Stimulated activated naive CD4-positive, alpha-beta T cell treated with Interleukin-2 at 50 U/mL for 16 hours (primary cell): ENCODE results near the gene TMEM240.
"Not testable (repeated sequence)": the region's sequence is repeated elsewhere in the genome, so short reads cannot be mapped to it uniquely, and the experiment has no call there.

ENCODE experiments used
- DNase-seq: peaks from one replicate; lab custom pipeline; 2025; lab: John Stamatoyannopoulos, UW

Gene TMEM240

DNA sequence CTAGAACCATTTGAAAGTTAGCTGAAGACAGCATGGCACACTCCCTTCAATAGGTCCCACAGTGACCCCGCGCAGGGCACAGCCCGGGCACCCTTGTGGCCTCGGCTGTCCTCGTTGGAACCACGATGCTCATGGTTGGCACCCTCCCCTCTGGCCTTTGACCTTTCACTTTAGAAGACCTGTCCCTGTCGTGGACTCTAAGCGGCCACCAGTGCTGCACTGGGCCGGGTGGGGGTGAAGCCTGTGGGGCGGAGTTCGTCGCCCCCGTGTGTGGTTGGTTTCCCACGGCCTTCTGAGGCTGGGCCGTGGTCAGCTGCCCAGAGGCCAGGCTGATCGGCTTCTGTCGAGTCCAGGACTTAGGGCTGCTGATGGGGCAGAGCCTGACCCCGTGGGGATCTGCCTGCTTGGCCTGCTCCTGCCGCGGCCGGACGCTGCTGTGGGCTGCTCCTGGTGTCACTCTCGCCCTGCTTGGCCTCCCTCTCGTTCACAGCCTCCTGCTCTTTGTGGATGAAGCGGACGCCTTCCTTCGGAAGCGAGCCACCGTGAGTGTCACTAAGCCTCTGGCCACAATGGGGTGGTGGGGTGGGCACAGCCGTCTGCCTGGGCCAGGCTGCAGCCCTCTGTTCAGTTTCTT lies 15.6 kb downstream of the TMEM240 start:
- not testable (repeated sequence) for DNase-seq

GRCh38 chr1:1523651-1524050 lies 16.8 kb downstream of the TMEM240 start:
- DNase-seq = not testable (repeated sequence)

GRCh38 chr1:1523226-1523625 lies 17.2 kb downstream of the TMEM240 start:
- DNase-seq = not testable (repeated sequence)

GRCh38 chr1:1522536-1522935 lies 17.9 kb downstream of the TMEM240 start:
- DNase-seq = not testable (repeated sequence)

DNA sequence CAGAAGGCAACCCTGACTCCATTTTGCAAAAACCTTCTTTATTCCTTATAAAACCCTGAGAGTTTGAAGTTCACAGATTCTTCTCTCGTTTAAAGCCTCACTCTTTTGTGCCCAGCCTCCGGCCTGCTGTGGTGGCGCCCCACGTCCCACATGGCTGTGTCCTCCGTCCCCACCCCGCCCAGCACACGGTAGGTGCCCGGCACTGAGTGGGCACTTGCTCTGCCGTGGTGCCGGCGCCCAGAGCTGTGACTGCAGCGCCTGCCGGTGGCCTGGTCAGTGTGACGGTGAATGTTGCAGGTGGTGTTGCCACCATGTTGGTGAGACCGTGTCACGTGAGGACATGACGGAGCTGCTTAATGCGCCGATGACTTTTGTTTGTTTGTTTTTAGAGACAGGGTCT lies 19.1 kb downstream of the TMEM240 start:
- no peak for DNase-seq

DNA sequence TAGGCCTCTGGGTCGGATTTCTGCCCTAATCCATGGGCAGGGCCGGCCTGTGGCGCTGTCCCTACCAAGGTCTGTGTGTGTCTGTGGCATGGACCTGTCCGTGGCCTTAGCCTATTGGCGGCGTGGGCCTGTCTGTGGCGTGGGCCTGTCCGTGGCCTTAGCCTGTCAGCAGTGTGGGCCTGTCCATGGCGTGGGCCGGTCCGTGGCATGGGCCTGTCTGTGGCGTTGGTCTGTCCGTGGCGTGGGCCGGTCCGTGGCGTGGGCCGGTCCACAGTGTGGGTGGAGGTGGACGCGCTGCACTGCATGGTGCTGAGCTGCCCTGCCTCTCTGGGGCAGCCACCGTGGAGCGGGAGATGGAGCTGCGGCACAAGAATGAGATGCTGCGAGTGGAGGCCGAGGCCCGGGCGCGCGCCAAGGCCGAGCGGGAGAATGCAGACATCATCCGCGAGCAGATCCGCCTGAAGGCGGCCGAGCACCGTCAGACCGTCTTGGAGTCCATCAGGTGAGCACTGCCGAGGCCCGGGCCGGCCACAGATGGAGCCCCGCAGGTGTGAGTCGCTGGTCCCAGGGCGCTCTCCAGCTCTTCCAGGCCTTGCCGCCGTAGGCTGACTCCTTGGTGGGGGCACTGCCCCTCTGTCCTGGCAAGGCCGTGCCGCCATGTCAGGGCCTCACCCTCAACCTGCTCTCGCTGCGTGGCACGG lies 20.5 kb downstream of the TMEM240 start:
- DNase-seq = not testable (repeated sequence)

- not testable (repeated sequence) for DNase-seq
Observed at GRCh38 chr1:1518621-1519007, 21.8 kb downstream of the TMEM240 start.

- DNase-seq = no peak
Observed at GRCh38 chr1:1517973-1518620, 22.3 kb downstream of the TMEM240 start.

- not testable (repeated sequence) for DNase-seq
Observed at GRCh38 chr1:1516923-1517322, 23.5 kb downstream of the TMEM240 start.

DNA sequence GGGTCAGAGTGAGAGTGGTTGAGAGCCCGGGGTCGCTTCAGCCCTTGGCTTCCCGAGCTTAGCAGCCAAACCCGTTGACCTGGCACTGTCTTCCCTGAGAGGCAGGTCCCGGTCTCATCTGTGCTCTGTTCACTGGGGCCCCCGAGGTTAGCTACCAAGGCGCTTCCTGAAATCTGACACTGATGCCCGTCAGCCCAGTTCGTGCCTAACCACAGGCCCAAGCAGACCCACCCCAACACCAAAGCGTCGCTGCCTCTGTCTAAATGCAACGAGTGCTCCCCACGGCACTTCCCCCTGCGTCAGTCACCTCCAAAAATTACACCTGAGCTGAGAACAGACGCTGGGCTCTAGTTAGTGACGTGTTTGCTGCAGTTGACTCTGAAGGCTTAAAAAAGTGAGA lies 26.0 kb downstream of the TMEM240 start:
- DNase-seq = not testable (repeated sequence)

DNA sequence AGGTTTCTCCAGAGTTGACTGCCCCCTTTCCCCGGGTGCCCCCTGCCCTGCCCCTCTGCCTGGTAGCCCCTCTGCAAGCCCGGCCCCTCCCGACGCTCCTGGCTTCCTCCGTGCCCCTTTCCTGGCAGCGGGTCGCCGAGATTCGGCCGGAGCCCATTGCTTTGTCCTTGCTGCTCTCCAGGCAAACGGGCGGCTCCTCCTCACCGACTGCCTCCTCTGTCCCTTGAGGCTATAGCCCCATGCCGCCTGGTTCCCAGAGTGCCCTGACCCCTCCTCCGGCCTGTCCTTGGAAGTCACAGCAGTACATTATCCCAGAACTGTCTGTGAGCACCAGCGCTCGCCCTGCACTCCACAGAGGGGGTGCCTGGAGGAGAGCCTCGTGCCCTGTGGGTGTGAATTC lies 26.7 kb downstream of the TMEM240 start:
- not testable (repeated sequence) for DNase-seq

DNA sequence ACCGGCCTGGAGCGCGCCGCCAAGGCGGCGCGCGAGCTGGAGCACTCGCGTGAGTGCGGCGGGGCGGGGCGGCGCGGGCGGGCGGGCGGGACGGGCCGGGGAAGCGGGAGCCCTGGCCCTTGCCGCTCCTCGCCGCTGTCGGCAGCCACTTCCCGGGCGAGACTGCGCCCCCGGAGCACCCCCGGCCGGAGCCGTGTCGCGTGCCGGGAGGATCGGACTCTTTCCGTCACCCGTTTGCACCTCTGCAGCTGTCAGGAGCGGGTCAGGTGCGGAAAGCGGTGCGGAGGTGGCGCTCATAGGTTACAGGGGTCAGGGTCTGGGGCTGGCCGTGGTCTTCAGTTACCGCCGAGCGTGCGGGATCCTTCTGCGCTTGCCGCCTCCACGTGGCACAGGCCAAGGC lies 28.0 kb downstream of the TMEM240 start:
- peak; percentile 13 for DNase-seq

DNA sequence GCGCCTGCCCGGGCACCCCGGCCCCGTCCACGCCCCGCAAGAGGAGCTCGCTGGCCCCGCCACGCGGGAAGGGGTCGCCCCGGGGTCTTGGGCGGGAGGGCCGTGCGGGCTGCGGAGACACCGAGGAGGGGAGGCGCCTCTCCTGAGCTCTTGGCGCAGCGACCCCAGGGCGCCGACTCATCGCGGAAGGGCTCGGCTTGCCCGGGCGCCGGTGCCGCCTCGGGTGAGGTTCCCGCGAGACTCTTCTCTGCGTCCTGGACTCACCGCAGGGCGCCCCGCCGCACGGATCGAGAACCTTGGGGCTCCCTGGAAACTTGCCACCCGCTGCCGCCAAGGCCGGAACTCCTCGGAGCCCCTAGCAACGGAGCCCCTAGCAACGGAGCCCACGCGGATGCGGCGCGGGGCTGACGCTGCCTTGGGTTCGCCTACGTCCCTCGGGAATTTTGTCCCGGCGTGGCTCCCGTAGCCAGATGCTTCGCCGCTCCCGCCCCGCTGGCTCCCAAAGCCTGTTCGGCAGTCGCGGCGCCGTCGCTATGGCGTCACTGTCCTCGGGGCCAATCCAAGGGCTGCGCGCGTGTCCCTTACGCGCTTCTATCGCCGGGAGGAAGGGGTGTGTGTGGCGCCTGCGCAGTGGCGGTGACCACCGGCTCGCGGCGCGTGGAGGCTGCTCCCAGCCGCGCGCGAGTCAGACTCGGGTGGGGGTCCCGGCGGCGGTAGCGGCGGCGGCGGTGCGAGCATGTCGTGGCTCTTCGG lies 28.7 kb downstream of the TMEM240 start, which contains the start of gene ATAD3A:
Gene ATAD3A, plus strand, starts transcription at position 630 of the 753 bp plus-strand sequence. Its CDS starts 107 bp downstream, at position 737.
- peak; percentile 96 for DNase-seq

GRCh38 chr1:1510912-1511532 lies 29.4 kb downstream of the TMEM240 start:
- no peak for DNase-seq

- not testable (repeated sequence) for DNase-seq
Observed at GRCh38 chr1:1509465-1509850, 31.0 kb downstream of the TMEM240 start.

DNA sequence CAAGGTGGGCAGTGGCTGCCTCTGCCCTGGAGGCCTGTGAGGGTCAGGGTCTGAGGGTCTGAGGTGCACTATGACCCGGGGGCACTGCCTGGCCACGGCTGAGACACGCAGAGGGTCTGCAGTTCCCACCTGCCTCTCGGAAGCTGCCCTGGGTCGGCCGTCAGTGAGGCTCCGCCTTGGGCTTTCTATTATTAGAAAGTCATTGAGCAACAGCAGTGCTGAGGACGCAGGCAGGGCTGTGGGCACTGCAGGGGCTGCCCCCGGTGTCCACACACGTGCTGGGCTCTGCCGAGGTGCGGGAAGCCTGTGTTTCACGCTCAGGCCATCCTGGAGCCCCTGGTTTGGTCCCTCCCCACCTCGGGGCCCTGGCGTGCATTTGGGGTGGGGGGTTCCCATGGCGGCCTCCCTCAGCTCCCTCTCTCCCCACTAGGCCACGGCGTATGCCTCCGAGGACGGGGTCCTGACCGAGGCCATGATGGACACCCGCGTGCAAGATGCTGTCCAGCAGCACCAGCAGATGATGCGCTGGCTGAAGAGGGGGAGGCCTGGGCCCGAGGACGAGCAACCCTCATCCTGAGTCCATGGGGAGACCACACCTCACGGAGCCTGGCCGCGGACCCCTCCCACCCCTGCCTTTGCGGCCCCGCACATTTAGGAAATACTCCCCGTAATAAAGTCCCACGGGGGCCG lies 31.5 kb downstream of the TMEM240 start:
- not testable (repeated sequence) for DNase-seq

DNA sequence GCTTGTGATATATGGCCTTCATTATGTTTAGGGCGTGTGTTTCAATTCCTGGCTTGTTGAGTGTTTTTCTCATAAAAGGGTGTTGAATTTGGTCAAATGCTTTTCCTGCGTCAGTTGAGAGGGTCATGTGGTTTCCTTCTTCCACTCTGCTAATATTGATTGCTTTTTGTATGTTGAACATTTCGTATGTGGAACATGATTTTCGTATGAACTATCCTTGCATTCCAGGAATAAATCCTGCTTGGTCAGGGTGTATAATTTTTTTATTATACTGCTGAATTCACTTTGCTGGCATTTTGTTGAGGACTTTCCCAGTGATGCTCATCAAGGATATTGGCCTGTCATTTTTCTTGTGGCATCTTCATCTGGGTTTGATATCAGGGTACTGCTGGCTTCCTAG lies 33.1 kb downstream of the TMEM240 start:
- no peak for DNase-seq

DNA sequence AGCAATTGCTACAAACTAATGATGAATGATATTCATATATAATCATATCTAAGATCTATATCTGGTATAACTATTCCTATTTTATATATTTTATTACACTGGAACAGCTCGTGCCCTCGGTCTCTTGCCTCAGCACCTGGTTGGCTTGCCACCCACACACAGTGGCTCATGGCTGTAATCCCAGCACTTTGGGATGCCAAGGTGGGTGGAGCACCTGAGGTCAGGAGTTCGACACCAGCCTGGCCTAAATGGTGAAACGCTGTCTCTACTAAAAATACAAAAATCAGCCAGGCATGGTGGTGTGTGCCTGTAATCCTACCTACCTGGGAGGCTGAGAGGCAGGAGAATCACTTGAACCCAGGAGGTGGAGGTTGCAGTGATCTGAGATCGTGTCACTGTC lies 34.6 kb downstream of the TMEM240 start:
- DNase-seq = not testable (repeated sequence)

DNA sequence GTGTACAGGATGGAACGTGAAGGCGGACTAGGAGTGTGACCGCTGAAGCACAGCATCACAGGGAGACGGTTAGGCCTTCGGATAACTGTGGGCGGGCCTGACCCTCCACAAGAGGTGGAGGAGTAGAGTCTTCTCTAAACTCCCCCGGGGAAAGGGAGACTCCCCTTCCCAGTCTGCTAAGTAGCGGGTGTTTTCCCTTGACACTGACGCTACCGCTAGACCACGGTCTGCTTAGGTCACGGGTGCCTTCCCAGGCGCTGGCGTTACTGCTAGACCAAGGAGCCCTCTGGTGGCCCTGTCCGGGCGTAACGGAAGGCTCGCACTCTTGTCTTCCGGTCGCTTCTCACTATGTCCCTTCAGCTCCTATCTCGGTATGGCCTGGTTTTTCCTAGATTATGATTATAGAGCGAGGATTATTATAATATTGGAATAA lies 35.0 kb downstream of the TMEM240 start:
- not testable (repeated sequence) for DNase-seq

- peak; percentile 65 for DNase-seq
Observed at GRCh38 chr1:1504777-1505365, 35.6 kb downstream of the TMEM240 start.
